Measurements from ENCODE around the gene SCYGR5. TPM values are rescaled to one million over a fixed set of nuclear protein-coding genes. Genes with fewer than 3 reads are reported as not detected.

The SCYGR5 gene
- total RNA-seq, 1 experiment from 2014 or later = not detected

DNA sequence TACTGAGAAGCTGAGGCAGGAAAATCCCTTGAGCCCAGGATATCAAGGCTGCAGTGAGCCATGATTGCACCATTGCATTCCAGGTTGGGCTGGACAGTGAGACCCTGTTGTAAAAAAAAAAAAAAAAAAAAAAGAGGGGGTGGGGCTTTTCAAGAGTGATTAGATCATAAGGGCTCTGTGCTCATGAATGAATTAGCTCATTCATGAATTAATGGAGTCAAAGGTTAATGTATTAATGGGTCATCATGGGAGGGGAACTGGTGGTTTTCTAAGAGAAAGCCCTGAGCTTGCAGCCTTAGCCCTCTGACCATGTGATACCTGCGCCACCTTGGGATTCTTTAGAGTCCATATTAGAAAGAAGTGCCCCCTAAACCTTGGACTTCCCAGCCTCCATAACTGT, 46.7 kb downstream of the SCYGR5 start:
- H3K79me2 ChIP-seq (ENCODE audit: low read length) = no peaks in the 10 kb centered on the region
- no peaks in the 10 kb centered on the region for H4K20me1 ChIP-seq (ENCODE audit: insufficient read depth, low read depth, low read length)
- H3K9me2 ChIP-seq (replicated peaks; ENCODE audit: insufficient read depth, low read length) = no peaks in the 10 kb centered on the region
- no peak overlapping the region for H2AFZ ChIP-seq (ENCODE audit: low read length)
- H3K4me3 ChIP-seq (ENCODE audit: low read length) = no peak overlapping the region
- no peaks in the 10 kb centered on the region for H3K36me3 ChIP-seq (ENCODE audit: insufficient read depth, low read length)
- no peaks in the 10 kb centered on the region for H3K9me3 ChIP-seq (ENCODE audit: low read length)
- DNase-seq = no peak
- H3K27me3 ChIP-seq (ENCODE audit: low read length) = no peaks in the 10 kb centered on the region
- no peak overlapping the region for H3K9ac ChIP-seq (ENCODE audit: low read length)
- H3K27ac ChIP-seq (ENCODE audit: low read length) = no peak overlapping the region
- no peak overlapping the region for H3K4me2 ChIP-seq (ENCODE audit: low read depth, low read length, poor library complexity, severe bottlenecking)
- no peaks in the 10 kb centered on the region for H3K4me1 ChIP-seq (ENCODE audit: low read length)

DNA sequence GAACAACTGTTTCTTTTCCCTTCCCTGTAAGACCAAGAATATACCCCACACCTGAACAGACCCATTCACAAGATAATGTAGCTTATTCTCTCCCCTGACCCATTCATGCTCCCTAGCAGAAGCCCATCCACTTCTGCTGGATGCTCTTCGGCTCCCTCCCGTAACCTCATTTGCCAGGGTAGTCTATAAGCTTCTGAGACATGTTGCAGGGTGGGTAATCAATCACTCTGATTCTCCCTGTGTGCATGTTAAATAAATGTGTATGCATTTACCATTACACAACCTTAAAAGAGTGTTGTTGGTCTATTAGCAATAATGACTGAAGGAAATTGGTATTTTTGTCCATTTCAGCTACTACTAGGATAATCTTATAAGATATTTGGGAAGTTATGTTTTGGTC, 49.9 kb downstream of the SCYGR5 start:
- no peak overlapping the region for H3K4me2 ChIP-seq (ENCODE audit: low read depth, low read length, poor library complexity, severe bottlenecking)
- H3K9ac ChIP-seq (ENCODE audit: low read length) = no peak overlapping the region
- no peaks in the 10 kb centered on the region for H3K79me2 ChIP-seq (ENCODE audit: low read length)
- no peak overlapping the region for H3K4me3 ChIP-seq (ENCODE audit: low read length)
- H3K9me3 ChIP-seq (ENCODE audit: low read length) = no peaks in the 10 kb centered on the region
- H2AFZ ChIP-seq (ENCODE audit: low read length) = no peak overlapping the region
- H4K20me1 ChIP-seq (ENCODE audit: insufficient read depth, low read depth, low read length) = no peaks in the 10 kb centered on the region
- H3K27ac ChIP-seq (ENCODE audit: low read length) = no peak overlapping the region
- no peaks in the 10 kb centered on the region for H3K27me3 ChIP-seq (ENCODE audit: low read length)
- no peaks in the 10 kb centered on the region for H3K4me1 ChIP-seq (ENCODE audit: low read length)
- DNase-seq = no peak
- no peaks in the 10 kb centered on the region for H3K36me3 ChIP-seq (ENCODE audit: insufficient read depth, low read length)
- H3K9me2 ChIP-seq (replicated peaks; ENCODE audit: insufficient read depth, low read length) = no peaks in the 10 kb centered on the region

Other genes with a start within 250 kb of the SCYGR5 start
- gene AGFG1, start 194.6 kb upstream of the SCYGR5 start, total RNA-seq (2014; rRNA removed; shearing (Covaris generic); ENCODE audit: low replicate concordance) = 35.6 and 121 TPM in 2 replicates
- not detected in 2 replicates for gene SCYGR2, start 67.9 kb upstream of the SCYGR5 start, total RNA-seq (2014; rRNA removed; shearing (Covaris generic); ENCODE audit: low replicate concordance)
- not detected in 2 replicates for gene SCYGR3, start 52.0 kb upstream of the SCYGR5 start, total RNA-seq (2014; rRNA removed; shearing (Covaris generic); ENCODE audit: low replicate concordance)
- gene SCYGR4, start 49.3 kb upstream of the SCYGR5 start, total RNA-seq (2014; rRNA removed; shearing (Covaris generic); ENCODE audit: low replicate concordance) = not detected in 2 replicates
- not detected in 2 replicates for gene SLC19A3, start 51.2 kb downstream of the SCYGR5 start, total RNA-seq (2014; rRNA removed; shearing (Covaris generic); ENCODE audit: low replicate concordance)
- 6.1 TPM in 1 of 2 replicates, not detected in the other for gene SCYGR6, start 58.0 kb downstream of the SCYGR5 start, total RNA-seq (2014; rRNA removed; shearing (Covaris generic); ENCODE audit: low replicate concordance)
- gene SCYGR7, start 61.5 kb downstream of the SCYGR5 start, total RNA-seq (2014; rRNA removed; shearing (Covaris generic); ENCODE audit: low replicate concordance) = not detected in 2 replicates
- not detected in 2 replicates for gene SCYGR8, start 79.1 kb downstream of the SCYGR5 start, total RNA-seq (2014; rRNA removed; shearing (Covaris generic); ENCODE audit: low replicate concordance)
- gene CCL20, start 147.0 kb downstream of the SCYGR5 start, total RNA-seq (2014; rRNA removed; shearing (Covaris generic); ENCODE audit: low replicate concordance) = not detected in 2 replicates
- gene DAW1, start 204.8 kb downstream of the SCYGR5 start, total RNA-seq (2014; rRNA removed; shearing (Covaris generic); ENCODE audit: low replicate concordance) = not detected in 2 replicates